K562 (cell line): Measurements from ENCODE around the gene CD82. TPM values are rescaled to one million over a fixed set of nuclear protein-coding genes. Genes with fewer than 3 reads are reported as not detected.

Source experiments
- ATAC-seq: fragments of 200-7000 bp; cut with Tn5 transposase; 3 replicates; pipeline ENCODE4 v1.9.1; 2020; ENCODE audit warnings: moderate library complexity
- BruUV-seq: library from RNA; stranded (reverse); fragments of 400-500 nt; replicated peaks from 2 replicates; lab custom pipeline; 2021; lab: Mats Ljungman, UMichigan
- CTCF ChIA-PET: fragments of 300-600 bp; formaldehyde crosslinking; extraction: SDS; loops from one replicate; lab custom pipeline; 2021; ENCODE audit warnings: low intra/inter-chr PET ratio; lab: Yijun Ruan, JAX
- POLR2A ChIA-PET: fragments of 300-600, 350-650 bp; sonication (Branson Sonifier 250); formaldehyde crosslinking; extraction: SDS; loops from one replicate; lab custom pipeline; 2021; ENCODE audit warnings: antibody characterized with exemption, inconsistent platforms; lab: Yijun Ruan, JAX
- DNase-seq, 4 experiments: peaks; one replicate each; pipeline versions ENCODE4 v3.0.0 to v3.0.0-alpha.2; 2011 to 2018; ENCODE audit warnings: low spot score in 3 of 4, mixed read lengths in 3 of 4; ENCODE audit errors: extremely low read depth in 1 of 4
- FAIRE-seq: peaks from 2 replicates; lab custom pipeline; 2011; peaks lifted over from hg19 to GRCh38; lab: Jason Lieb, UNC
- H2AFZ ChIP-seq: 2 replicates; pipeline ENCODE4 v1.6.0; 2011; ENCODE audit warnings: low read depth, low read length, control low read depth, inconsistent platforms
- H3K27ac ChIP-seq: fragments of 200-600 bp; 3 replicates; pipeline ENCODE4 v1.8.0; 2011; ENCODE audit warnings: low read depth, mild to moderate bottlenecking, control low read depth, inconsistent platforms, low read length, moderate library complexity, mixed read lengths; ENCODE audit errors: extremely low read depth
- H3K27me3 ChIP-seq, 2 experiments: fragments of 300-600 bp in 1 of 2; 2 replicates in 1 of 2; 3 replicates in 1 of 2; pipeline versions ENCODE4 v1.6.0 to v1.8.0; 2011; ENCODE audit warnings: inconsistent platforms in 2 of 2, low read length in 2 of 2, mild to moderate bottlenecking in 1 of 2, mixed read lengths in 1 of 2, moderate library complexity in 1 of 2; ENCODE audit not compliant: control insufficient read depth in 2 of 2, insufficient read depth in 2 of 2
- H3K36me3 ChIP-seq: fragments of 300-600 bp; 3 replicates; pipeline ENCODE4 v1.8.0; 2011; ENCODE audit warnings: mild to moderate bottlenecking, low read length, inconsistent platforms; ENCODE audit not compliant: control insufficient read depth, insufficient read depth
- H3K4me1 ChIP-seq, 2 experiments: fragments of 200-600 bp in 1 of 2; replicated peaks in 1 of 2; 2 replicates in 1 of 2; 3 replicates in 1 of 2; pipeline versions ENCODE4 v1.5.1 to v1.8.0; 2011; ENCODE audit warnings: inconsistent platforms in 2 of 2, low read length in 2 of 2, mild to moderate bottlenecking in 1 of 2, mixed read lengths in 1 of 2, moderate library complexity in 1 of 2; ENCODE audit not compliant: control insufficient read depth in 2 of 2, insufficient read depth in 2 of 2
- H3K4me2 ChIP-seq: 2 replicates; pipeline ENCODE4 v1.6.1; 2011; ENCODE audit warnings: low read length, control low read depth, inconsistent platforms, mixed read lengths; ENCODE audit not compliant: insufficient read depth
- H3K4me3 ChIP-seq: fragments of 200-600 bp; sonication (generic), shearing (Covaris generic); 2 replicates; pipeline ENCODE4 v1.5.1; 2016; ENCODE audit warnings: control low read depth, inconsistent platforms
- H3K79me2 ChIP-seq: fragments of 200-600 bp; 3 replicates; pipeline ENCODE4 v1.8.0; 2011; ENCODE audit warnings: low read length, inconsistent platforms; ENCODE audit not compliant: control insufficient read depth, insufficient read depth
- H3K9ac ChIP-seq, 2 experiments: 2 replicates each; pipeline versions ENCODE4 v1.6.0 to v1.6.1; 2011; ENCODE audit warnings: low read depth in 2 of 2, low read length in 2 of 2, control low read depth in 1 of 2, inconsistent platforms in 1 of 2, mild to moderate bottlenecking in 1 of 2, mixed read lengths in 1 of 2; ENCODE audit not compliant: insufficient read depth in 1 of 2
- H3K9me1 ChIP-seq: one replicate; pipeline ENCODE4 v1.6.0; 2011; ENCODE audit warnings: inconsistent platforms, mild to moderate bottlenecking, low read length, moderate library complexity; ENCODE audit not compliant: control insufficient read depth, insufficient read depth
- H3K9me3 ChIP-seq: replicated peaks from 2 replicates; pipeline ENCODE4 v1.5.1; 2011; ENCODE audit warnings: low read depth, low read length, inconsistent platforms; ENCODE audit not compliant: control insufficient read depth, insufficient read depth
- H4K20me1 ChIP-seq: replicated peaks from 2 replicates; pipeline ENCODE4 v1.6.1; 2011; ENCODE audit warnings: low read length, inconsistent platforms, mixed read lengths; ENCODE audit not compliant: control insufficient read depth, insufficient read depth
- ADNP ChIP-seq: fragments of 200-800 bp; sonication (Bioruptor generic); IDR thresholded peaks from 2 replicates; pipeline ENCODE4 v1.6.1; 2016; ENCODE audit warnings: missing genetic modification characterization, missing compliant biosample characterization
- BCOR ChIP-seq: fragments of 450-650 bp; IDR thresholded peaks from 2 replicates; pipeline ENCODE4 v1.6.1; 2016
- CREBBP ChIP-seq: IDR thresholded peaks from one replicate; pipeline ENCODE4 v1.6.1; 2012; ENCODE audit warnings: low read depth, mild to moderate bottlenecking, control low read depth, inconsistent platforms, low read length
- HDAC2 ChIP-seq: fragments of 450-650 bp; IDR thresholded peaks from 2 replicates; pipeline ENCODE4 v1.6.1; 2016; ENCODE audit warnings: mild to moderate bottlenecking
- HDAC8 ChIP-seq: fragments of 450-650 bp; IDR thresholded peaks from 2 replicates; pipeline ENCODE4 v1.6.1; 2016; ENCODE audit warnings: mild to moderate bottlenecking, missing genetic modification characterization, moderate library complexity, missing compliant biosample characterization
- IRF2 ChIP-seq: sonication (generic); formaldehyde crosslinking; IDR thresholded peaks from 2 replicates; pipeline ENCODE4 v1.8.1; 2022; ENCODE audit warnings: mild to moderate bottlenecking, missing genetic modification reagents
- KDM1A ChIP-seq, 2 experiments: fragments of 450-650 bp; IDR thresholded peaks; 2 replicates each; pipeline ENCODE4 v1.6.1; 2016; ENCODE audit warnings: mild to moderate bottlenecking in 2 of 2
- PTBP1 ChIP-seq: fragments of 200-400 bp; formaldehyde crosslinking; IDR thresholded peaks from 2 replicates; pipeline ENCODE4 v1.6.1; 2017; ENCODE audit warnings: low read depth, low read length
- RBM25 ChIP-seq: fragments of 200-400 bp; formaldehyde crosslinking; IDR thresholded peaks from 2 replicates; pipeline ENCODE4 v1.6.1; 2018; ENCODE audit warnings: low read length, low read depth, moderate library complexity; ENCODE audit not compliant: severe bottlenecking
- RCOR1 ChIP-seq, 2 experiments: IDR thresholded peaks; 2 replicates each; pipeline ENCODE4 v1.6.1; 2012; ENCODE audit warnings: low read depth in 2 of 2, low read length in 2 of 2, borderline replicate concordance in 1 of 2, improper control_type of control experiment in 1 of 2
- SMARCA5 ChIP-seq: fragments of 450-650 bp; IDR thresholded peaks from 2 replicates; pipeline ENCODE4 v1.6.1; 2016
- THRAP3 ChIP-seq: fragments of 450-650 bp; IDR thresholded peaks from 2 replicates; pipeline ENCODE4 v1.6.1; 2016; ENCODE audit warnings: mild to moderate bottlenecking, inconsistent platforms, borderline replicate concordance
- WGBS: fragments of 100-300 bp; shearing (Covaris generic); methylation state at CpG from one replicate; pipeline ENCODE4 v1.1.6; 2016; ENCODE audit warnings: low coverage, mixed read lengths; ENCODE audit not compliant: insufficient coverage; ENCODE audit errors: missing lambda C conversion rate; 5-methylcytosine and 5-hydroxymethylcytosine counted together
- in situ Hi-C: fragments of 300-500 bp; cut with MboI; formaldehyde crosslinking; loops from 4 replicates; pipeline ENCODE4 v1.15.0; 2018; ENCODE audit warnings: inconsistent platforms, mixed read lengths
- intact Hi-C: fragments of 100-400 bp; cut with micrococcal nuclease; formaldehyde crosslinking; loops from 2 replicates; pipeline ENCODE4 v1.14.2; 2022
- polyA plus RNA-seq, 8 experiments: library from polyadenylated mRNA; depleted of rRNA in 4 of 8; stranded (reverse) in 5 of 8; unstranded in 3 of 8; fragments of >200 nt; fragmentation: Nextera tagmentation in 2 of 8; fragmentation: Illumina TruSeq in 1 of 8; extraction: Ambion mirVana in 2 of 8; extraction: Trizol in 1 of 8; gene quantifications; 2 replicates each; pipeline versions ENCODE4 v1.2.1 to v1.2.3, GENCODE V29; 2011 to 2014; ENCODE audit warnings: inconsistent platforms in 1 of 8, missing spikeins in 1 of 8
- total RNA-seq, 7 experiments: library from RNA; depleted of rRNA in 6 of 7; stranded (reverse); fragments of >200 nt in 6 of 7; fragmentation: Illumina TruSeq in 2 of 7; extraction: Trizol in 2 of 7; gene quantifications; 2 replicates each; pipeline versions ENCODE4 v1.2.1 to v1.2.3, GENCODE V29; 2011 to 2021; ENCODE audit warnings: low replicate concordance in 1 of 7
- TF ChIP-seq, protein P1 (sequence below): fragments of 250-450 bp; sonication (Bioruptor Pico); IDR thresholded peaks from 2 replicates; pipeline ENCODE4 v1.9.0; 2021; ENCODE audit warnings: mild to moderate bottlenecking, inconsistent platforms

The CD82 gene
- total and polyA plus RNA-seq, 9 of the 15 experiments (the other 6 are each of a cell fraction or from before 2014, with no cell fraction given) = 0.27 to 9.4 (median 3.0) TPM

DNA sequence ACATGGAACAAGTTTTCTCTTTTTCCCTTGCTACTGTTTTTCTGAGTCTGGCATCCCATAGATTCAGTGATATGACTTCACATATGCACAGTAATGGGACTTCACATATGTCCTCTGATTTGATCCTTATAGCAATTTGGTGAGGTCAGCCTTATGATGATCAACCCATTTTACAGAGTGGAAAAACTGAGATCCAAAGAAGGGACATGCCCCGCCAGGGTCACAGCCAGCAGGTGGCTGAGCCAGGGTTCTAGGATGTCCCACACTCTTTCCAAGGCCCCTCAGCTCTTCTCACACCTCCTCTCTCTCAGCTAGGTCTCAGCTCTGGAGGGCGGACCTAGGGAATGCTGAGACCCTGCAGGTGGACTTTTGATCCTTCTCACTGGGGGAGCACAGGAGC, 44.3 kb upstream of the CD82 start:
- DNase-seq (no peak), ATAC-seq (no peak), FAIRE-seq (no peak)
- H3K4me3 ChIP-seq = no peak overlapping the region
- H3K36me3 ChIP-seq = no peaks in the 10 kb centered on the region
- H3K9ac ChIP-seq = no peak overlapping the region
- no peaks in the 10 kb centered on the region for H4K20me1 ChIP-seq
- ChIA-PET POLR2A (no interaction called here), CTCF (no interaction called here)
- 55% methylated on average over 2 of the region's 2 CpGs for WGBS
- no peak overlapping the region for H3K4me2 ChIP-seq
- intact Hi-C loops (loop anchor here (5.0 kb wide), 1 partner anchor 234 kb away; no protein-coding TSS in a partner anchor), in situ Hi-C loops (no loop called here)
- H3K4me1 ChIP-seq = peaks cover 19 to 27% of the 10 kb centered on the region in 2 experiments
- H3K79me2 ChIP-seq = no peaks in the 10 kb centered on the region
- no peak overlapping the region for H2AFZ ChIP-seq
- H3K27me3 ChIP-seq = no peaks in the 10 kb centered on the region
- peaks cover 3% of the 10 kb centered on the region; the same call in 1 of the 2 replicates for H3K9me3 ChIP-seq
- TF ChIP-seq ADNP (peak; percentile 94), IRF2 (CRISPR knock-in tag) (no peak), PTBP1 (peak; percentile 64; the same call in 1 of the 2 replicates), HDAC2 (peak; percentile 74; the same call in 1 of the 2 replicates), THRAP3 (no peak), HDAC8 (tag) (no peak), BCOR (peak; percentile 95), SMARCA5 (peak; percentile 59; the same call in 1 of the 2 replicates), CREBBP (no peak), RBM25 (peak; percentile 96), RCOR1 (IDR thresholded peaks at IDR 0.05; ENCODE audit: borderline replicate concordance in 1 of 2, low read depth in 2 of 2, low read length in 2 of 2) (0 out of 4 replicates have a peak, but pooled peaks of 1 of the 2 experiments have one; percentile 46), KDM1A (IDR thresholded peaks at IDR 0.05) (peak; percentile 73 to 78; a peak in 3 of 4 replicates)
- TF ChIP-seq, protein P1, sequence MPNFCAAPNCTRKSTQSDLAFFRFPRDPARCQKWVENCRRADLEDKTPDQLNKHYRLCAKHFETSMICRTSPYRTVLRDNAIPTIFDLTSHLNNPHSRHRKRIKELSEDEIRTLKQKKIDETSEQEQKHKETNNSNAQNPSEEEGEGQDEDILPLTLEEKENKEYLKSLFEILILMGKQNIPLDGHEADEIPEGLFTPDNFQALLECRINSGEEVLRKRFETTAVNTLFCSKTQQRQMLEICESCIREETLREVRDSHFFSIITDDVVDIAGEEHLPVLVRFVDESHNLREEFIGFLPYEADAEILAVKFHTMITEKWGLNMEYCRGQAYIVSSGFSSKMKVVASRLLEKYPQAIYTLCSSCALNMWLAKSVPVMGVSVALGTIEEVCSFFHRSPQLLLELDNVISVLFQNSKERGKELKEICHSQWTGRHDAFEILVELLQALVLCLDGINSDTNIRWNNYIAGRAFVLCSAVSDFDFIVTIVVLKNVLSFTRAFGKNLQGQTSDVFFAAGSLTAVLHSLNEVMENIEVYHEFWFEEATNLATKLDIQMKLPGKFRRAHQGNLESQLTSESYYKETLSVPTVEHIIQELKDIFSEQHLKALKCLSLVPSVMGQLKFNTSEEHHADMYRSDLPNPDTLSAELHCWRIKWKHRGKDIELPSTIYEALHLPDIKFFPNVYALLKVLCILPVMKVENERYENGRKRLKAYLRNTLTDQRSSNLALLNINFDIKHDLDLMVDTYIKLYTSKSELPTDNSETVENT (CRISPR knock-in tag) = no peak
- BruUV-seq = no TSS peak
- H3K27ac ChIP-seq = no peak overlapping the region
- no peaks in the 10 kb centered on the region for H3K9me1 ChIP-seq
